HFF-Myc (cell line): ENCODE results near the gene SHROOM3.

ENCODE experiments used
- DNase-seq: peaks from one replicate; pipeline ENCODE4 v3.0.0-alpha.2; 2011; ENCODE audit warnings: low read depth; ENCODE audit errors: extremely low read depth
- H3K4me3 ChIP-seq: replicated peaks from 2 replicates; pipeline ENCODE4 v1.5.1; 2011; ENCODE audit warnings: low read depth, mild to moderate bottlenecking, control low read depth, low read length
- TF ChIP-seq, protein P1 (sequence below): IDR thresholded peaks from 2 replicates; pipeline ENCODE4 v1.5.1; 2012; ENCODE audit warnings: mild to moderate bottlenecking, low read depth, low read length, control low read depth; ENCODE audit errors: missing control alignments

The SHROOM3 gene

GRCh38 chr4:76674983-76675382 is 240.0 kb downstream of the SHROOM3 start:
- H3K4me3 ChIP-seq, result no peak overlapping the region
- no peak for DNase-seq
- TF ChIP-seq, protein P1, sequence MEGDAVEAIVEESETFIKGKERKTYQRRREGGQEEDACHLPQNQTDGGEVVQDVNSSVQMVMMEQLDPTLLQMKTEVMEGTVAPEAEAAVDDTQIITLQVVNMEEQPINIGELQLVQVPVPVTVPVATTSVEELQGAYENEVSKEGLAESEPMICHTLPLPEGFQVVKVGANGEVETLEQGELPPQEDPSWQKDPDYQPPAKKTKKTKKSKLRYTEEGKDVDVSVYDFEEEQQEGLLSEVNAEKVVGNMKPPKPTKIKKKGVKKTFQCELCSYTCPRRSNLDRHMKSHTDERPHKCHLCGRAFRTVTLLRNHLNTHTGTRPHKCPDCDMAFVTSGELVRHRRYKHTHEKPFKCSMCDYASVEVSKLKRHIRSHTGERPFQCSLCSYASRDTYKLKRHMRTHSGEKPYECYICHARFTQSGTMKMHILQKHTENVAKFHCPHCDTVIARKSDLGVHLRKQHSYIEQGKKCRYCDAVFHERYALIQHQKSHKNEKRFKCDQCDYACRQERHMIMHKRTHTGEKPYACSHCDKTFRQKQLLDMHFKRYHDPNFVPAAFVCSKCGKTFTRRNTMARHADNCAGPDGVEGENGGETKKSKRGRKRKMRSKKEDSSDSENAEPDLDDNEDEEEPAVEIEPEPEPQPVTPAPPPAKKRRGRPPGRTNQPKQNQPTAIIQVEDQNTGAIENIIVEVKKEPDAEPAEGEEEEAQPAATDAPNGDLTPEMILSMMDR, result no peak

DNA sequence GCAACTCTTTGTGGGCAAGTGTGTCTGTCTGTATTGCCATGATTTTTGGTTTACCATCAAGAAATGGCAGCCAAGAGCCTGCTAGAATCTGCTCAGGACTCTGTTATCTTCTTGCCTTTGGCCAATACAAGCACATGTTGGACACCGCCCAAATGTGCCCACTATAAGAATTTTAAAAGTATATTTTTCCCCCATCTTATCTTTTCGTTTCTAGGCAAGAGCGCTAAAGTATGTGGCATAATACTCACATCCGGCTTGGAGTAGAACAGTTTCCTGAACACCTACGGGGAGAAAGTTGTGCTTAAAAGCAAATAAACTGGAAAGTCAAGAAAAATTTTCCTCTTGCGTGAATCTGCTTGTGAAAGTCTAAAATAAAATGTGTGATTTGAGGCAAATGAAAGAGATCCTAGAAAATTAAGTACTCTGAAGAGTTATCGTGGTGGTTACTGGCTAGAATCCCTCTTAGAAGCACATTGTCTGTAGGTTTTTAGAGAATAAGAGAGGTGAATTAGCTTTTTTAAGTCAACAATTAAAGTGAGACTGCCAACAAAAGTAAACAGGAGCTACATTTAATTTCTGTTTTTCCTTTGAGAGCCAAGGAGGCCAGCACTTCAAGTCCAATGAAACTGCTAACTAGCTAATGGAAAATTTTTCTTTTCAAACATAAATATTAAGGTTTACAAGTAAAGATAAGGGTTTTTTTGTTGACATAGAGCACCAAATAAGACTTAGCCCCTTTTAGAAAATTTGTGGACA is 242.7 kb downstream of the SHROOM3 start:
- DNase-seq, result no peak
- TF ChIP-seq, protein P1, result no peak
- H3K4me3 ChIP-seq, result no peak overlapping the region

DNA sequence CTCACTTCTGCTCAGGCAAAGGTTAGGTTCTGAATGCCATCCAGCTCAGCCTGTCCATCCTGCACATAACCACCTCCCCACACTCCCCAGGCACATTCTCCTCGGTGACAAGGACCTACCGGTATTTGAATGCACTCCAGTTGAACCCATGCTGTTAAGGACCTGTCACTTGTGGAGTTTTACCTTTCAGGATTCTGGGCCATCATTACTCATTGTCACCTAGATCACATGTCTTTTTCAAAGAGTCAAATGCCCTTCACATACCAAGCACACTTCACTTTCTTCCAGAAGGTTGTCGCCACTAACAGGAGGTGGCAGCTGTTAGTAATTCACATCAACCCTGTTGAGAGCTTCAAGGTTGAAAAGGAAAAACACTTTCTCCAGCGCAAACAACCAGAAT is 244.7 kb downstream of the SHROOM3 start:
- TF ChIP-seq, protein P1, result no peak
- H3K4me3 ChIP-seq, result no peak overlapping the region
- no peak for DNase-seq

DNA sequence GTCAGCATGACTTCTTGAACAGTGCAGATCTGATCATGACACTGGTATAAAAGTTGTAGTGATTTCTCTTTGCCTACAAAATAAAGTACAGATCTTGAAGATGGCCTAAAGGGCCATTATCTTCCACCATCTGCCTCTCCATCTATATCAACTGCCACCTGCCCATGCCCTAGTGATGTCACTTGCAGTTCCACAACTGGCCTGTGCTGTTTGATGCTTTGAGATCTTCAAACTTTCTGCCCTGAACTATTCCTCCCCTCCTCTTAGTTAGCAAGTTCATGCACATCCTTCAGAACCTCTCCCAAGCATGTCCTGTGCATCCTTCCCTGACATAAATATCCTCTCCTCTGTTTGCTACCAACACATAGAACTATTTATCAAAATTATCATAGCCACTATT is 245.9 kb downstream of the SHROOM3 start:
- no peak for DNase-seq
- H3K4me3 ChIP-seq, result no peak overlapping the region
- TF ChIP-seq, protein P1, result no peak

GRCh38 chr4:76681996-76682395 is 247.0 kb downstream of the SHROOM3 start:
- no peak for DNase-seq
- TF ChIP-seq, protein P1, result no peak
- H3K4me3 ChIP-seq, result no peak overlapping the region

DNA sequence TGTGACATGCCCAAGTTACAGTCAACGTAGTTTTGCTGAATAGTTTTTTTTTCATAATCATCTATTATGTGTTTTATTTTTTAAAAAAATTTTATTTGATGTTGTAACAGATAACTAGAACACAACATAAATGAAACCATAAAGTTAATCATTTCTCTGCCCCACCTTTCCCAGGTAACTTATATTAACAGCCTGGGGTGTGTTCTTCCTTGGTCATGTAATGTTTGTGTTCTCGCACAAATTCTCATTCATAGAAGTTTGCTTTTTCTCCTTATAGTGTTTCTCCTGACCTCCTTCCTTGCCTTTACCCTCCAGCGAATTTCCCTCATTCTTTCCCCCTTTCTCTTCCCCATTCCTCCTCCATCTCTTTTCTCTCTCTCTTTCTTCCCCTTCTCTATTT is 248.1 kb downstream of the SHROOM3 start:
- DNase-seq, result no peak
- TF ChIP-seq, protein P1, result no peak
- no peak overlapping the region for H3K4me3 ChIP-seq

DNA sequence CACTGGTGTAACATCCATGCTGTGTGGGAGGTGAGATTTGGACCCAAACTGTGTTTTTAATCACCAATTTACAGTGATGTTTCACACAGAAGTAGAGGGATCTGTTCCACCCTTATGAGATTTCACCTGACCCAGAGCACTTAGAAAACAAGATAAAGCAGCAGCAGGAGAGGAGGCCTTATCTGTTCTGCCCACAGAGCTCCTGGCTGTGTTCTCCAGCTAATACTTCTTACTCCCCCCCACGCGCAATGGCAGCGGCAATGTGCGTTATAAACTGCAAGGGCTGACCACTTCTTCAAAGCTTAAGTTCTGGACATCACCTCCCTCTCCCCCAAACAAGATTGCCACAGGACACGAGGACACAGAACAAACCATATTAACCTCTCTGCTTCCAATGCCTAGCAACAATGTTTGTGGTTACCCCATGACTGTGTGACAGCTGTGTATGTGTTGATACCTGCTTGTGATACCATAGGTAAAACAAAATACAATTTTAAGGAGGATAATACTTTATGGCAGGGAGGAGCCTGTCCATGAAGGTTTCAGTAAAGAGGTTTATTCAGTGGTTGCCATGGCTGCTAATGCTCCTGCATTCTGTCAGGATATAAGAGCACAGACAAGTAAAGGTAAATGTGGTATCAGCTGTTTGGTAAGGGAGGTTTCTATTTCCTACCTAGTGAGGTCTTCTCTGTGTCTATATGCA is 252.9 kb downstream of the SHROOM3 start:
- no peak overlapping the region for H3K4me3 ChIP-seq
- TF ChIP-seq, protein P1, result no peak
- no peak for DNase-seq
